IPS-20b (cell line): ENCODE measurements around the gene RNU6-1.

Experiments
- H3K27ac ChIP-seq: one replicate; pipeline ENCODE4 v1.5.1; 2013; ENCODE audit warnings: low read length
- H3K27me3 ChIP-seq: 2 replicates; pipeline ENCODE4 v1.6.1; 2013; ENCODE audit warnings: mild to moderate bottlenecking, low read length, inconsistent platforms; ENCODE audit not compliant: insufficient read depth
- H3K36me3 ChIP-seq: 2 replicates; pipeline ENCODE4 v1.6.1; 2013; ENCODE audit warnings: low read depth, mild to moderate bottlenecking, inconsistent platforms, low read length, moderate library complexity; ENCODE audit not compliant: insufficient read depth
- H3K4me1 ChIP-seq: 2 replicates; pipeline ENCODE4 v1.6.1; 2013; ENCODE audit warnings: mild to moderate bottlenecking, control low read depth, inconsistent platforms, low read length, moderate library complexity; ENCODE audit not compliant: insufficient read depth
- H3K4me3 ChIP-seq: 2 replicates; pipeline ENCODE4 v1.5.1; 2013; ENCODE audit warnings: mild to moderate bottlenecking, low read length, inconsistent platforms
- H3K9ac ChIP-seq: 2 replicates; pipeline ENCODE4 v1.6.1; 2013; ENCODE audit warnings: low read depth, mild to moderate bottlenecking, inconsistent platforms, low read length, moderate library complexity
- H3K9me3 ChIP-seq: 2 replicates; pipeline ENCODE4 v1.6.1; 2013; ENCODE audit warnings: mild to moderate bottlenecking, low read depth, low read length, inconsistent platforms; ENCODE audit not compliant: insufficient read depth

The RNU6-1 gene

DNA sequence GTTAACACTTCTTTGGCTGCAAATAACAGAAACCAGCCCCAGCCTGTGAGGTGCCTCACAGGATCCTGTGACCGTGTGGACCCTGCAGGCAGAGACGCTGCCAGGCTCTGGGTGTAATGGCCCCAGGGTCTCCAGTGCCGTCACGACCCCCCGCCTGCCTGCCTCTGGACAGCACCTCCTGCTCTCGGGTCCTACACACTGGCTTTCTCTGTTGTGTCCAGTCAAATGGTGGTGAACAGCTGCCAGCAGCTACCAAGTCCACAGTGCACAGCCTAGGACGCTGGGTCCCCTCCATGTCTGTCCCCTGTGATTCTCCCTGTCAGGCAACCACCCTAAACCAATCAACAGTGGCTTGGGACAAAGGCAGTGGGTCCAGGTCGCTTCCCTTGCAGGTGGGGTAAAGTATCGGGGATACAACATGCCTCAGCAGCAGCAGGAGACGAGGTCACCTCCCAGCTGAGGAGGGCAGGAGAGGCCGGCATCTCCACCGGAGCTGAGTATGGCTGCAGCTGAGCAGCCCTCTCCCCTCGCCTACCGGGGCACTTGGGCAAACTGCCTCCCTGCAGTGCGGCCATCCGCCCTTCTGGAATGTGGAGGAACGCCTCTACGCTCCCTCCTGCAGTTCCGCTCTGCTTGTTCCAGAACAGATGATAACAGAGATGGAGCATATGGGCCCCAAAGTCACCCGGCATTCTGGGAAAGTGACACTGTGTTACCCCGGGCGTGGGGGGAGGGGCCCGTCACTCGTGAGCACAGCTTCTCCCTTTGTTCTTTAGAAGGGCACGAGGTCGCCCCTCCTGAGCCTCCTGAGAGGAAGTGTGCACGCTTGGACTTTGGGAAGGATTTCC, 35.6 kb downstream of the RNU6-1 start:
- H3K27me3 ChIP-seq: no peaks in the 10 kb centered on the region; the same call in 1 of the 2 replicates
- H3K4me1 ChIP-seq: peaks cover 18% of the 10 kb centered on the region; the same call in 1 of the 2 replicates
- H3K9me3 ChIP-seq: no peaks in the 10 kb centered on the region
- no peak overlapping the region; the same call in 1 of the 2 replicates for H3K9ac ChIP-seq
- no peaks in the 10 kb centered on the region for H3K36me3 ChIP-seq
- no peak overlapping the region for H3K4me3 ChIP-seq
- H3K27ac ChIP-seq: peak overlapping the region; percentile 61

DNA sequence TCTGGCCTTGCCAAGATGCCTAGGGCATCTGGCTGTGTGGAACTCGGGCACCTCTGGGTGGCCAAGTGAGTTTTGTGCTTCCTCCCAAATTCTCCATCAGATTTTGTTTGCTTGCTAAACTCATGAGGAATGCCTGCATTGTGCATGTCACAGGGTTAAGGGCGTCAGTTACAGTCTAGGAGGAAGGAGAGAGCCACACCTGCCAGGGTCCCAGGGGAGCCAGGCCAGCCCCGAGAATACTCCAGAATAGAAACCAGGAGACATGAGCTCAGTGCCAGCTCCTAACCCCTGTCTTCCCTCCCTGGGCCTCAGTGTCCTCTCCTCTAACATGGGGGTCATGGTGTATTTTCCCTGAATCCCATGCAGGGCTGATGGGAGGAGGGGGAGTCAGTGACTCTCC, 36.5 kb downstream of the RNU6-1 start:
- no peak overlapping the region for H3K9ac ChIP-seq
- H3K4me3 ChIP-seq: no peak overlapping the region
- H3K27ac ChIP-seq: no peak overlapping the region
- H3K36me3 ChIP-seq: no peaks in the 10 kb centered on the region
- peaks cover 18% of the 10 kb centered on the region; the same call in 1 of the 2 replicates for H3K4me1 ChIP-seq
- H3K9me3 ChIP-seq: no peaks in the 10 kb centered on the region
- H3K27me3 ChIP-seq: no peaks in the 10 kb centered on the region; the same call in 1 of the 2 replicates

DNA sequence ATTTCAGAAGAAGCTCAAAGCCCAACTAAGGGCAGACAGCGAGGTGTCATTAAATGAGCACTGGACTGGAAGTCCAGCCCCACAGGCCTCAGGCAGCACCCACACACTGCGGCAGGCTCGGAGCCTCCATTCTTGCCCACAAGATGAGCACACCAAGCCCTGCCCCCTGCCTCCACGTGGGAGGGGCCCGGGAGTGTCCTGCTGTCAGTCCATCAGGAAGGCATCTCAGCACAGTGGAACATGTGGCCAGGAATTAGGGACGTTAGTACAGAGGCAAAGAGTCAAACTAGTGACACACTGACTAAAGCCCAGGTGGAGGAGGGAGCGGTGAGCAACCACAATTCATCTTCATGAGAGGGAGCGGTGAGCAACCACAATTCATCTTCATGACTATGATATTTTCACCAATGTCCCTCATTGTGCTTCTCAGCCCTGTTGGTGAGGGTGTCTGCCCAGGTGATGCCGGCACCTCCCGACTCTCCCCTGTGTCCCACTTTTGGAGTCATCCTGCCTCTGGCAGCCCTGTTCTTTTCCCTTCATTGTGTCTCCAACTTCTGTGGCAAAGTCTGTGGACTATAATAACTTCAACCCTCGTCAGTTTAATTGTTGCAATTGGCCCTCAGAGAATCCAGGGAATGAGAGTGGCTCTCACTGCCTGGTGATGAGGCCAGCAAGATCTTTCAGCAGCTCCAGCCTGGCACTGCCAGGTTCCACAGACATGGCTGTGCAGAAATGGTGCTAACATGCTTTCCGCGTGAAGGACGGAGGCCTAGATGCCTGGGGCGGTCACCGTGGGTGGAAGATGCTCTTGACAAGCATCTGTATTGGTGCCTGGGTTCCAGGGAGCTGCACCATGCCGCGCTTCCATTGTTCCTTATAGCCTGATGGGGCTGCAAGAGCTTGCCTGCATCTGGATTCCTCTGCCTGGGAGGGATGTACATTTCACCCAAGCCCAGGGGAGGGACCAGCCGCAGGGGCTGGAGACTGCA, 37.6 kb downstream of the RNU6-1 start:
- no peaks in the 10 kb centered on the region; the same call in 1 of the 2 replicates for H3K27me3 ChIP-seq
- no peak overlapping the region for H3K27ac ChIP-seq
- no peak overlapping the region for H3K9ac ChIP-seq
- no peaks in the 10 kb centered on the region for H3K36me3 ChIP-seq
- no peaks in the 10 kb centered on the region for H3K9me3 ChIP-seq
- H3K4me3 ChIP-seq: no peak overlapping the region
- peaks cover 18% of the 10 kb centered on the region; the same call in 1 of the 2 replicates for H3K4me1 ChIP-seq

DNA sequence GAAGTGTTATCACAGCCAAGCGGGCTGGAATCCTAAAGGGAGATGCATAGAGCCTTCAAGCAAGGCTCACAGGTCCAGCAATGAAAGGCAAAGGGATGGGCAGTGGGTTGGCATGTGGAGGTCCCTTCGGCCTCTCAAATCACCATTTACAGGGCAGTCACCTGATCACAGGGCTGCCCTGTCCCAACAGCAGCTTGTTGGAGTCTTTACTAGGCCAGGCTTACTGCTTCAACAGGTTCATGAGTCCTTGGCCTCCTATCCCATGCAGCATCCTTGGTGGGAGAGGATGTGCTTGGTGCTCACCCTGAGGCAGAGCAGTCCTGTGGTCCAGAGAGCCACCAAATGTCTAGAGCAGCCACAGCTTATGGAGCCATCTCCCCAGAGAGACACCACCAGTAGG, 38.7 kb downstream of the RNU6-1 start:
- Histone ChIP-seq H3K27me3 (no peaks in the 10 kb centered on the region; the same call in 1 of the 2 replicates), H3K9me3 (no peaks in the 10 kb centered on the region)

DNA sequence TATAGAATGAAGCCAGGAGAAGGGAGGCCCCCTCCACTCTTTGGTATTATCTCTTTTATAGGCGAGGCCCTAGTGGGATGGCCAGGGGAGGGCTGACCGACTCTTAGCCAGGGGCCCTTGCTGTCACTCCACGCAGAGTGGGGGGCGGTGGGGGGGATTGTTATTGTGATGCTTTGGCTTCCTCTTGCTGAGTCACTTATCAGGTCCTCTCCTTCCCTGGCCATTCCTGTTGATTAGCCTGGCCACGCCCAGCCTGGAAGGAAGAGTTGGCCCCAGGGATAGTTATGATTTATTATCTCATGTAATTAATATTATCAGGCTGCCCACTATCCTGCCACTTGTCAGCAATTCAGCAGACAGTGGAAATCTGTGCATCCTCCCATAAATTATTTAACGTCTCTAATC, 40.0 kb downstream of the RNU6-1 start:
- peaks cover 13% of the 10 kb centered on the region; the same call in 1 of the 2 replicates for H3K4me1 ChIP-seq
- no peak overlapping the region for H3K27ac ChIP-seq
- H3K9me3 ChIP-seq: 0 out of 2 replicates have a peak, but pooled peaks cover 9% of the 10 kb centered on the region
- H3K9ac ChIP-seq: no peak overlapping the region
- no peaks in the 10 kb centered on the region; the same call in 1 of the 2 replicates for H3K27me3 ChIP-seq
- H3K36me3 ChIP-seq: no peaks in the 10 kb centered on the region
- no peak overlapping the region for H3K4me3 ChIP-seq

More for the DNA sequence above, 38.7 kb downstream of the RNU6-1 start:
- H3K27ac ChIP-seq: no peak overlapping the region
- H3K36me3 ChIP-seq: no peaks in the 10 kb centered on the region
- H3K4me3 ChIP-seq: no peak overlapping the region
- peaks cover 18% of the 10 kb centered on the region; the same call in 1 of the 2 replicates for H3K4me1 ChIP-seq
- H3K9ac ChIP-seq: no peak overlapping the region

DNA sequence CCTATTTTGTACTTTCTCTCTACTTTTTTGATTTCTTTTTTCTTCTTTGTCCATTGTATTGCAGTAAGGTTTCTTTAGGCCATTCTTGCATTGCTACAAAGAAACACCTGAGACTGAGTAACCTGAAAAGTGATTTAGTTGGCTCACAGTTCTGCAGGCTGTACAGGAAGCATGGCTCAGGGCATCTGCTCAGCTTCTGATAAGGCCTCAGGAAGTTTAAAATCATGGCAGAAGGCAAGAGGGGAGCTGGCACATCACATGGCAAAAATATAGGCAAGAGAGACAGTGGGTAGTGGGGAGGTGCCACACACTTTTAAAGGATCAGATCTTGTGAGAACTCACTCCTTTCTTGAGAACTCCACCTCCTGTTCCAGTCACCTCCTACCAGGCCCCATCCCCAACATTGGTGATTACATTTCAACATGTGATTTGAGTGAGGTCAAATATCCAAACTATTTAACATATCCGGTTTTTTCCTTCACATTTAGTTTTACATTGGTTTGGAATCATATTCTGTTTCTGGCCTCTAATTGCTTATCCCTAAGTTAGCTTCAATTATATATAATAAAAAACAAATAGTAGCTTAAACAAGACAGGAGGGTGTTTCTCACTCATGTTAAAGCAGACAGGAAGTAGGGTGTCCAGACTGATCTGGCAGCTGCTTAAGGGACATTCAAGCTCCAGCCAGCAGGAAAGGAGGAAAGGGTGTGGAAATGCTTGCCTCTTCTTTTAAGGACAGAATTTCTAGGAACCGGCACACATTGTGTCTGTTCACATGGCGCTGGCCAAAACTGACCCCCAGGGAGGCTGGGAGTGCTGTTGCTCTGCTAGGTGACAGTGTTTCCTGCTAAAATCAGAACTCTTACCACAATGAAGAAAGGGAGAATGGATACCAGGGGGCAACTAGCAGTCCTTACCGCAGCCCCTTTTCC, 43.4 kb downstream of the RNU6-1 start:
- Histone ChIP-seq H3K9ac (no peak overlapping the region), H3K27ac (no peak overlapping the region)

DNA sequence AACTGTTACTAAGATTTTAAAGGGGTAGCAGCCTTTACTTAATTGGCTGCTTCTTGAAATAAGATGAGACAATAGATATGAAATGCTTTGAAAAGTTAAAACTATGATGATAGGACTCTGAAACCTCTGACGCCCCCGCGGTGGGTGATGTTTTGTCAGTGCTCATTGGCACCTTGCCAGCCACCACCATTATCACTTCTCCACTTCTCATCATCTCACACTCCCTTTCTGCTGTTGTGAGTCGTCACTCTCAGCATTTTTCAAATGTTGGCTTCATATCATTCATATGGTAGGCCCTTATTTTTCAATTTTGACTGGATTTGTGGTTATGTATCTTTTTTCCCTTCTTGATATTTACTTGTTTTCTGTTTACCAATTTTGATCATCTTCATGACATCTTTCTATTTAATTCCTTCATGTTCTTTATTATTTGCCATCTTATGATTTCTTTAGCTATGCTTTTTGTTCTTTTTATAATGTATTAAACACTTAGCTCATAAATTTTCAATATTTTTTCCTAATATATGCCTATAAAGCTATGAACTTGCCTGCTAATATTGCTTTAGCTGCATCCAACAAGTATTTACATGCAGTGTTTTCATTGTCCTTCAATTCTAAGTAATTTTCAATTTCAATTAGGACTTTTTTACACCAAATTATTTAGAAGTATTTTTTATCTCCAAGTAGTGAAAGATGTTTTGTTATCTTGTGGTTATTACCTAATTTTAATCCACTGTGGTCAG, 44.8 kb downstream of the RNU6-1 start:
- Histone ChIP-seq H3K4me3 (no peak overlapping the region), H3K9ac (no peak overlapping the region), H3K27me3 (no peaks in the 10 kb centered on the region), H3K36me3 (no peaks in the 10 kb centered on the region), H3K4me1 (peaks cover 29% of the 10 kb centered on the region), H3K9me3 (0 out of 2 replicates have a peak, but pooled peaks cover 9% of the 10 kb centered on the region), H3K27ac (no peak overlapping the region)

More for the DNA sequence above, 43.4 kb downstream of the RNU6-1 start:
- no peaks in the 10 kb centered on the region for H3K27me3 ChIP-seq
- no peaks in the 10 kb centered on the region for H3K36me3 ChIP-seq
- no peak overlapping the region for H3K4me3 ChIP-seq
- H3K9me3 ChIP-seq: 0 out of 2 replicates have a peak, but pooled peaks cover 9% of the 10 kb centered on the region
- peaks cover 15% of the 10 kb centered on the region for H3K4me1 ChIP-seq

DNA sequence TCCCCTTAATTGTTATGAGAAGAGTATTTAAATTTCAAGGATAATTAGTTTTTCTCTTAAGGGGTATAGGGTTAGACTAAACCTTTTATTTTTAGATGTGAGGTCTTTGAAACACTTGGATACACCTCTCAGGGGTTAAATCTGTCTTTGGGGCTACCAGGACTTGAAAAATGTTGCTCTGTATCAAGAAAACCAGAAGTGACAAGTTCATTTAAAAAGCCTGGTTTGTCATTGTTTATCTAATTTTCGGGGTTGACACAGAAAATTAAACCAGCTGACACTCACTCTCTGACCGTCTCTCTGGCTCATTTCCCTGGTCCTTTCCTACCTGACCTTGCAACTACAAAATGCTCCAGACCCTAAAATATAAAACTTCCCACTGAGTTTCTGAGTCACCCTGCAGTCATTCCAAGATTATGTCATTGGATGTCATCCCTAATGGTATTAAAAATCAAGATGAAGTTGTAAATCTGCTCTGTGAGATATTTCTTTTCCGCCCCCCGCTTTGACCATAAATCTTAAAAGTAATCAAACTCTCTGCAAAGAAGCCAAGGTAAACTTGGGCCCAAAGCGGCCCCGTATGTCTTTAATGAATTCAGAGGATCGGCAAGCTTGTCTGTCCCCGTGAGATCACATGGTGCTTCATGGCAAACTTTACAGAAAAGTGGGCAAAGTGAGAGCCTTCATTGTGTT, 47.4 kb downstream of the RNU6-1 start:
- Histone ChIP-seq H3K9ac (no peak overlapping the region), H3K4me1 (peaks cover 34% of the 10 kb centered on the region), H3K36me3 (no peaks in the 10 kb centered on the region), H3K27me3 (no peaks in the 10 kb centered on the region), H3K9me3 (0 out of 2 replicates have a peak, but pooled peaks cover 9% of the 10 kb centered on the region), H3K27ac (no peak overlapping the region), H3K4me3 (no peak overlapping the region)

DNA sequence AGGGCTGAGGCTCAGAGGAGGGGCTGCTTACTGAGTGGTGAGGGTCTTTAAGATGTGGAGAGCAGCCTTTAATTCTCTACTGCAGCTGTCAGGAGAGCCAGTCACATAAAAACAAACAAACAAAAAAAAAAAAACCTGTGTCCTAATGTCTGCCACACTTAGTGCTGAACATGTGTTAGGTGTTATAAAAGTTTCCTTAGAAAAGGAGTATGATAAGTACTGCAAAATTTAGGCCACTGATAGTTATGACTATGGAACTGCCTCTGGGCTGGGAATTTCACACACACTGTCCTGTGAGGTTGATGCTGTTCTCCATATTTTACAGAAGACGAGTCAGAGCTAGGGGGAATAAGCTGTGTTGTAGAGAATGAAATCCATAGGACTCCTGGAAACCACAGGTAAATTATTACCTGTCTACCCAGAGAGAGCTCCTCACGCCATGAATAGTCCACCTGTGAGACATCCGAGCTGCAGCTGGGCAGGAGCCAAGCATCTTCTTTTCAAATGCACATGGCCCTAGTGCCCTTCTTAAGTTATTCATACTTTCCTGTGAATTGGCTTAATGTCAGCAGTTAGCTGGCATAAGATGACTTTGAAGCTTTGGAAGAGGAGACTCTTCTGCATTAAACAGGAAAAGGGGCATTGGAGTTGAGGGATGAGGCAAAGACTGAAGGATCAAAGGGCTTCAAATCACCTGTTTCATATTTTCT, 49.1 kb downstream of the RNU6-1 start:
- H3K27ac ChIP-seq: no peak overlapping the region
- H3K4me1 ChIP-seq: peaks cover 37% of the 10 kb centered on the region
- H3K9ac ChIP-seq: no peak overlapping the region
- H3K27me3 ChIP-seq: no peaks in the 10 kb centered on the region
- H3K4me3 ChIP-seq: peak overlapping the region; percentile 29; the same call in 1 of the 2 replicates
- H3K9me3 ChIP-seq: 0 out of 2 replicates have a peak, but pooled peaks cover 9% of the 10 kb centered on the region
- no peaks in the 10 kb centered on the region for H3K36me3 ChIP-seq
